ENCODE data around the gene TRAK2.

- no peak for TF ChIP-seq CTCF (IDR thresholded peaks at IDR 0.05)
- TF ChIP-seq, protein P1, sequence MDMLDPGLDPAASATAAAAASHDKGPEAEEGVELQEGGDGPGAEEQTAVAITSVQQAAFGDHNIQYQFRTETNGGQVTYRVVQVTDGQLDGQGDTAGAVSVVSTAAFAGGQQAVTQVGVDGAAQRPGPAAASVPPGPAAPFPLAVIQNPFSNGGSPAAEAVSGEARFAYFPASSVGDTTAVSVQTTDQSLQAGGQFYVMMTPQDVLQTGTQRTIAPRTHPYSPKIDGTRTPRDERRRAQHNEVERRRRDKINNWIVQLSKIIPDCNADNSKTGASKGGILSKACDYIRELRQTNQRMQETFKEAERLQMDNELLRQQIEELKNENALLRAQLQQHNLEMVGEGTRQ (CRISPR knock-in tag; IDR thresholded peaks at IDR 0.05) = no peak
- TF ChIP-seq SP1 (CRISPR knock-in tag; conservative IDR thresholded peaks at IDR 0.05) = no peak
- no peak for TF ChIP-seq NR2C2 (CRISPR knock-in tag; IDR thresholded peaks at IDR 0.05)
- TF ChIP-seq CBFB (CRISPR knock-in tag; IDR thresholded peaks at IDR 0.05; ENCODE audit: low read depth) = no peak
- TF ChIP-seq RELA (CRISPR knock-in tag; IDR thresholded peaks at IDR 0.05; ENCODE audit: borderline replicate concordance) = no peak
- no peak for TF ChIP-seq FOXJ3 (CRISPR knock-in tag; IDR thresholded peaks at IDR 0.05; ENCODE audit: borderline replicate concordance)
- no peak for TF ChIP-seq ZNF423 (CRISPR knock-in tag; IDR thresholded peaks at IDR 0.05)
Observed at GRCh38 chr2:201360256-201360655, 91.0 kb downstream of the TRAK2 start.

All from WTC11 (cell line).